HG02943 (cell line): ENCODE results near the gene KIF2A.

ENCODE experiments used
- ATAC-seq: cut with Tn5 transposase; IDR thresholded peaks from one replicate; pipeline ENCODE4 v1.9.1; 2021; ENCODE audit warnings: mild to moderate bottlenecking, low read depth, moderate library complexity; ENCODE audit not compliant: unreplicated experiment

Gene KIF2A

DNA sequence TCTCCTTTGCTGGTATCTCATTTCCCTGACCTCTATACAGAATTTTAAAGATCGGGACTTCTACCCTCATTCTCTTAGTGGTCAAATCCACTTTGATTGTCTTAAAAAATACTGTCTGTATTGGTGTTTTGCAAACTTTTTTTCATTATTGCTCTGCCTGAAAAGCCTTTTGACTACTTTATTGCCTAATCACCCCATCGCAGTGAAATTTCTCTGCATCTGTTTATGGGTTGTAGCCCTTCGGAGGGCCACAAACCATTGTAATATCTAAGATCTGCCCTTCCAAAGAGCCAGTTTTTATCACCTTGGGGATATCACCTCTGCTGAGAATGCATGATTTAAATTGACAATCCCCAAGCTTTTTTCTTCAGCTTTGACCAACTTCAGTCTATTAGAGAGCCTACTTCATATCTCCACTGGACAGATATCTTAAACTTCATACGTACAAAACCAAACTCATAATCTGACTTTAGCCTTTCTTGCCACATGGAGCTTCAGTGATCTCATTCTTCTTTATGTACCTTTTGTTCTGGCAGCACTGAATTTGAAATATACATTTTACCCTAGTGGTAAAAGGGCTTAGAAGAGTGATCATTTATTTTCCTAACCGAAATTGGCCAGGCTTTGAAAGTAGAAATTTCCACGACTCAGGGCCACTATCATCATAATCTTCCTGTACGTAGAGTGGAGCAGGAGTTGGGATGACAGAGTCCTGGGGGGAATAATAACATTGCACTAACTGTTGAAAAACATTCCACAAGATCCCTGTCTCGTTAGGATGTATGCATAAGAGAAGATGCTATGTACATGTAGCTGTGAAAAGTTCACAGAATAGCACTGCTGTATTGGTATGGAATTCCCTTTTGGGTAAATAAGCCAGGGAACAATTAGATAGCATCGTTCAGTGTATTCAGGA is 21.4 kb downstream of the KIF2A start:
- ATAC-seq = no peak

DNA sequence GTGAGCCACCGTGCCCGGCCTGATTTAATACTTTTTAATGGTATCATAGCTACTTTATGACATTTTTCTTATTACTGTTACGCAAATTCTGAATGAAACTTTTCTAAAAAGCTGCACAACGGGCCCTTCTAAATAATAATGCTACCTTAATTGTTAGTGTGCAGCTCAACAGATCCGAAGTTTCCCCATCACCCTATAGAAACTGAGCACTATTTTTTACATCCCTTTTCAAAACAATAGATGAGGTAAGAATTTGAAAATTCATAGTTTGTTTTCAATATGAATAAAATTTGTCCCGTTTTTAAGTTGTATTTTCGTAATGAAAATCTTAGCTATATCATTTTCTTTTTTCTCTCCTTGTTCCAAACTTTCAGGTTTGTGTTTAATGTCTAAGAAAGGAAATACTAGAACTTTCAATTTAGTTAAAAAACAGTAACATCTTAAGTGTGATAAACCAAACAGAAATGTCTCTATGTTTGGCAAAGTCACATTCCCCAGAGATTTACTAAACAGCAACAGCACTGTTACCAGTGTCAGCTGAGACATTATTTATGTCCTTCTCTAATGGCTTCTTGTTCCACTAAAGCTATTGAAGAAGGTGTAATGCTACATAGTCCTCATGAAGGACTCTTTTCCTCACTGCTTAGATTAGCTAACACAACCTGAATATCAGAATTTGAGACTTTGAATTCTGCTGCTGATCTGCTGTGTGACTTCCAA is 22.9 kb downstream of the KIF2A start:
- no peak for ATAC-seq

DNA sequence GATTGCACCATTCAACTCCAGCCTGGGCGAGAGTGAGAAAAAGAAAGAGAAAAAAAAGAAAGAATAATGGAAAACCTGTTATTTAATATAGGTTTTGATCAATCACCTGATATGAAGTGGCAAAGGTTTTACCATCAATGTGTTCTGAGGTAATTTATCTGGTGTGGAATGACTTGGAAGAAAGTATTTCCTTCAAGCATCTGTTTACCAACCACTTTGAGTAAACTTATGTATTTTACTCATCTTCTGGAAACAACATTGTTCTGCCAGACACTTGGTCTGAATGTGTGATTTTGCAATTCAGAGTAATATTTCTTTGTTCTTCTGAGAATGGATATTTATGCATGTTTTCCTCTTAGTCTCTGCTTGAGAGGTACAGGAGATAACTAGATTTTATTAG is 24.3 kb downstream of the KIF2A start:
- ATAC-seq = no peak

DNA sequence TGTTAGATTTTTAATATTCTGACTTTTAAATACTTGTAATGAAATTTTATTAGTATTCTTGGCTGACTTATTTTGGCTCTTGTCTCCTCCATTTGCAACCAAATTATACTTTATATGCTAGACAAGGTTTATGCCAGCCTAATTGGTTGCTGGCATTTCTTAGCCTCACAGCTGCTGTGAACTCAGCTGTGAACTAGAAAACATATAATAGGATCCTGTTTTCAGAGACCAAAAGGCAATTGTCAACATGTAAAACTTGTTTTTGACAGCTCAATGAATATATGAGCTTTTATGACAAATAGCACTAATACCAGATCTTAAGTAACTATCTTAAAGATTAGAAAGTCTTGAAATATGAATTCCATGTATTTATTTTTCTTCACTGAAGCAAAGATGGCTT is 25.9 kb downstream of the KIF2A start:
- ATAC-seq = no peak

DNA sequence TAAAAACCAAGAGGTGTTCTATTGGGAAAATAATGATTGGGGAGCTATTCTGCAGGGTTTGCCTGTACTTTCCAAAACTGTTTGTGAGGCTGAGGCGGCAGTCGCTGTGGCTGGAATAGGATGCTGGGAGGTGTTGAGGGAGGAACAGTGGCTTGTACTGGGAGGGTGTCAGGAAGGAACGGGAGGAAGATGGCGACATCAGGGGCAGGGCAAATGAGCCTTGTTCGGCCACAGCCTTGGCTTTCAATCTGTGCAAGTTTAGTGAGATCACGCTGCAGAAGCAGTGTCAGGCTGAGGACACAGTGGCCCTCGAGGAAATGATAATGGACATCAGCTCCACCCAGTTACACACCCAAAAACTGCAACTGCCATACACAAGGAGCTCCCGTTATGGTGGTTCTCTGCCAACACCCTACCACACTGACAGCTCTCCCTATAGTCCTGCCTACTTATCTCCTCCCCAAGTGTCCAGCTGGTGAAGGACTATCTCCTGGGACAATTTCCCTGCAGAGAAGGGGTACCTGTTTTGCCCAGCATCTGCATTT is 27.3 kb downstream of the KIF2A start:
- ATAC-seq = no peak

DNA sequence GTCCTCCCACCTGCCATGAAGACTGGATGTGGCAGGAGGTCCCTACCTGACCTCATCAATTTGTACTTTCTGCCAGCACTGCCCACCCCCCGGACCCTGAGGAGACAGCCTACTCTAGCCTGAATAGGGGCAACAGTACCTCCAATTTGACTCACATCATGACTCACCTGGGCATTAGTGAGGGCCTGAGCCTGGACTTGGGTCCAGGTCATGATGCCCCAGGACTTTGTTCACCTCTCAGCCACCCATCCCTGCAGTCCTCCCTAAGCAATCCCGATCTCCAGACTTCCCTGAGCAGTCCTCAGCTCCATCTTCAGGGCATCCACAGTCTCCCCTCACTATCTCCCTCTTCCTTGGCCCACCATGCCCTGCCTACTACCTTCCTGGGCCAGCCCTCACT is 28.1 kb downstream of the KIF2A start:
- no peak for ATAC-seq

DNA sequence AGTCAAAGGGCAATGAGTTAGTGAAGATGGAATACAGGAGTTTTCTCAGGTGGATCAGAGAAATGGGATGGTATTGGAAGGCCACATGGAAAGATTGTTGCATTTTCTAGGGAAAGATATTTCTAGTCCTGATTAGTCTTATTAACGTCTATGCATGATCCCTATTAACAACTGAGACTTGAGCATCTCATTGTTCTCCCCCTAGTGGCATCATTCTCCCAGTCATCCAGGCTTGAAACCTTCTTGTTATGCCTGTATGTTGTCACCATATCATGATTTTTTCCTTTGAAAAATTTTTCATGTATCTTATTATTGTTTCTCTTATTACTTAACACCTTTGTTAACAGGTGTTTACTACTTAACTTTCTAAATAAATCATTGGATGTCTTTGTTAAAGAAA is 34.4 kb downstream of the KIF2A start:
- no peak for ATAC-seq

DNA sequence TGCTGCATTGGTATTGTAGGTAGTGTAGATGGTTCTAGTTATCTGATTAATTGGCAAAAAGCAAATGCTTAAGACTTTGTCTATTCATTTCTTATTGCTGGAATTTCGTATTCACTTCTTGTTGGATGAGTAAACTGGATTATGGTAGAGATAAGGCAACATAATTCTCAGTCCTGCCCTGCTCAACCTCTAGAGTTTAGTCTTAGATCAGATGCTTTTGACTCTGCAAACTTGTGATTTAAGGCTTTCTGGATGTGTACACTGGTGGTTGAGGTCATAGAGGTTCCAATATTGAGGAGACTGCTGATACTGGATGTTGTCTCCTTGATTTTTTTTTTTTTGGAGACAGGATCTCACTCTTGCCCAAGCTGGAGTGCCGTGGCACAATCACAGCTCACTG is 35.0 kb downstream of the KIF2A start:
- no peak for ATAC-seq

DNA sequence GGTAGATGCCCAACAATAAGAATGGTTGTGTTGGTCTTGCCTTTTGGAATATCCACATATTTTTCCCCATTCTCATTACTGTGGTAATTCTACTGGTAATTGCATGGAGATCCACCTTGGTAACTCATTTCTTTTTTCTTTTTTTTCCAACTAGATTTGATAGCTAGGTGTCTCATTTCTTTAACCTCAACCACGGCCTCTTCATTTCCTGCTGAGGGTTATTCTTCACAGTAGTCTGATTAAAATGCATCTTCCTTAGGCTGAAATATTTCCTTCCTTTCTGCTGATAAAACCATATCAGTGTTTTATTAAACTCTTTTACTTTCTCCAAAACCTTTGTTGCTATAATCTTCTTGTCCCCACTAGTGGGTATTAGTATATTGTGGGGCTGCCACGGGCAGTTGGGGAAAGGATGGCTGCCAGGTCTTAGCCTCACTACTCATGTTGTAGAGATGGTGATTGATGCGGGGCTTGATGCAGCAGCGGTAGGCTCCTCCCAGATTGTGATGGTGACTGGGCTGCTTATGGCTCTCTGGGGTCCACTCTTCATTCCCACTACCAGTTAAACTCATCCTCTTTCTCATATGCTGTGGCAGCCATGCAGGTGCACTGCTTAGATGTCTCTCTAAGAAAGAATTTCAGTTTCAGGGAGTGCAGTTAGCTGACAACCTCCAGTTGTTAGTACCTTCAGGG is 35.9 kb downstream of the KIF2A start:
- ATAC-seq = peak; percentile 55

DNA sequence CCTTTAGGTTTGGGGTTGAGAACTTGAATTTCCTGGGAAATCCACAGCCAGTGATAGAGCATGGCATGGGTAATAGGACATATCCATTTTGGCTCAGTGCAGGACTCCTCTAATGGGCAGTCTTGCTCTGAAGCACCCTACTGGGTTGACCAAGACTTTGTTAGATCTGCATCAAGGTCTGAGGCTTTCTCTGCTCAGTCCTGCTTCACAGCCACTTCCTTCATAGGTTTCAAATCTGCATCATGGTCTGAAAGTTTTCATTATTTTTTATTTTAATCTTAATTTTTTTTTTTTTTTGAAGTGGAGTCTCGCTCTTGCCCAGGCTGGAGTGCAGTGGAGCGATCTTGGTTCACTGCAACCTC is 36.5 kb downstream of the KIF2A start:
- peak; percentile 38 for ATAC-seq

DNA sequence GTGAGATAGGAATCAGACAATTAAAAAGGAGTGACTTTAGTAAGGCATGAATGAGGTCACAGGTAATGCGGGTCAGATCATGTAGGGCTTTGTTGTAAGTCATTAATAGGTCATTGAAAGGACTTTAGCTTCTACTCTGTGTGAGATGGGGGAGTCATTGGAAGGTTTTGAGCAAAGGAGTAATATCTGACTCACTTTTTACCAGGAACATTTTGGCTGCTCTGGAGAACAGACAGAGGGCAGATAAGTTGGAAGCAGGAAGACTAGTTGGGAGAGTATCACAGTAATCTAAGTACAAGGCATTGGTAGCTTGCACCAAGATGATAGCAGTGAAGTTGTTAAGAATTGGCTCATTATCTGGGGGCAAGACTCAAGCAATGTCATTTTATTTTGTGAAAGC is 37.4 kb downstream of the KIF2A start:
- ATAC-seq = no peak

DNA sequence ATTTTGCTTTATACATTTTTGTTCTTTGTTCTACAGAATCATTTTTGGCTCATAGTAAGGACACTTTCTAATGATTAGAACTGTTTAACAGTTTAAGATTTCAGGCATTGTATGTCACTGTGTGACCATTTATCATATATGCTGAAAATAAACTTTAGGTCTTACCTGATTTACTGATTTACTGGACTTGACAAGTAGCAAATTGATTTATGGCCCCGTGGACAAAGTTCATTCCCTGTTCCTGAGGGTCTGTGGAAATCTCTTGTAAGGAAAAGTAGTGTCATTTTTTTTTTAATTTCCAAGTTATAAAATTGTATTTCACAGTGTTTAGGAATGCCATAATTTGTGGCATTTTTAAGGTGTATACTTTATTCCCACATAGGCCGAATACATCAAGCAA is 40.7 kb downstream of the KIF2A start:
- ATAC-seq = no peak

DNA sequence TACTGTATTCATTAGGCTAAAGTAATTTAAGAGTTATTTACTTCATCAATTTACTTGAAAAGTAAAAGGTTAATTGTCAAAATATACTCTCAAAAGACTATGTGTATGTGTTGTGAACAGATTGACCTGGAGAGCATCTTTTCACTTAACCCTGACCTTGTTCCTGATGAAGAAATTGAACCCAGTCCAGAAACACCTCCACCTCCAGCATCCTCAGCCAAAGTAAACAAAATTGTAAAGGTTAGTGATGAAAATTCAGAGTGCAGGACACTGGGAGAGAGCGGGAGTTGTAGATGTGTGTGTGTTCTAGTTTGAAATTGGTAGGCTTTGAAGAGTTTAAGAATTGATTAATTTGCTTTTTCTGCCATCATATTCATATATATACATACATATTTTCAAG is 41.9 kb downstream of the KIF2A start:
- ATAC-seq = no peak

DNA sequence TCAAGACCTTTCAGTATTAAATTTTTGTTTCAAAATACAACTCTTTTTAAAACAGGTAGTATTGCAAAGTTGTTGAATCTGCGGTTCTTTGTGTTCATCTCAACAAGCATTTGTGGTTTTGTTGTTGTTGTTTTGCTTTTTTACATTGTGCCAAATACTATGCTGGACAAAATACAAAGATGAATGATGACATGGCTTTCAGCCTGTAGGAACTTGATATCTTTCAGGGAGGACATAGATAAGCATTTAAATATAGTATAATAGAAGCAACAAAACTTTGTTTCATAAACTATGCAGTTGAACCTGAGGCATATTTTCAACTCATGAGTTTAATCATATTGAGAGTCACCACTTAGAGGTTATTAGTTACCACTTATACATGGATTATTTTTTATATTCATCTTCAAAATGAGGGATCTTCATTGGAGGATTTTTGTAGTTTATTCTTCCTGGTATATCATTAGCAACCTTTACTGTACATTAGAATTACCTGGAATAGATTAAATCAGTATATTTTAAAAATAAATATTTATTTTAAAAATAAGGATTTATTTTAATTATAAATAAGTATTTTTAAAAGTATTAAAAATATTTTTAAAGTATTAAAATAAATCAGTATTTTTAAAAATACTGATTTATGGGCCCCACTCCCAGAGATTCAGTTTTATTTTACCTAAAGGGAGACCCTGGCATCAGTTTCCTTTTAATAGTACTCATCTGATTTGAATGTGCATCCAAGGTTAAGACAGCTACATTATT is 42.9 kb downstream of the KIF2A start:
- ATAC-seq = no peak

DNA sequence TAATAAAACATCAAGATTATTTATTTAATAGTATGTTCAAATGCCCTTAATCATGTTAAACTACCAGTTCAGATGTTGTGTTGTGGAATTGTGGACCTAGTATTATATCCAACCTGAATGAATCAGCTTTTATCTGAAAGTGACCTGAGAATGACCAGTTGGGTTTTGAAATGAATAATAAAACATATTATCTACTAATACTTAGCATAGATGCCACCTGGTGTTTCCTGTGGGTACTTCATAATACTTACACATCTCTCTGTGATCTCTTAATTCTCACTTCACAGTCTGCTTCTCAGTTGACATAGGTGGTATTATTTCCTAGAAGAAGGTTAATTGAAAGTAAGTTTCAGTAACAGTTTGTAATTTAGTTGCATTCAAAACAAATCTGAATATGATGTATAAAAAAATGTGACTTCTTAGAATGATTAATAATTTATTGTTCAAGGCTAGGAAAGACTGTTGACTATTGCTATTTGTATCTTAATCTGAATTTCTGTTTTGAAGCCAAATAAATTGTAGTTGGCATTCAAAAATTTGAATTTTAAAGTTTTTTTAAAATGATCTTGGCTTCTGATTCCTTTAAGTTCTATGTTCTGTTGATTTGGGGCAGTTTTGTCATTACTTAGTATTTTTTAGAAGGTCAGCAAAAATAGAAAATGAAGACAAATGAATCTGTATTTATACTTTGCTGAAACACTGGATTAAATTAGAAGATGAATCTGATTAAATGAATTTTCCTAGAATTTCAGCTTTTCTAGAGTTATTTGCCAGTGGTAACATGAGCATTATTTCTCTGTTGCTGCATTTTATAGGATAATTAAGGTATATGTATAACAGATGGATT is 48.2 kb downstream of the KIF2A start:
- peak; percentile 93 for ATAC-seq

DNA sequence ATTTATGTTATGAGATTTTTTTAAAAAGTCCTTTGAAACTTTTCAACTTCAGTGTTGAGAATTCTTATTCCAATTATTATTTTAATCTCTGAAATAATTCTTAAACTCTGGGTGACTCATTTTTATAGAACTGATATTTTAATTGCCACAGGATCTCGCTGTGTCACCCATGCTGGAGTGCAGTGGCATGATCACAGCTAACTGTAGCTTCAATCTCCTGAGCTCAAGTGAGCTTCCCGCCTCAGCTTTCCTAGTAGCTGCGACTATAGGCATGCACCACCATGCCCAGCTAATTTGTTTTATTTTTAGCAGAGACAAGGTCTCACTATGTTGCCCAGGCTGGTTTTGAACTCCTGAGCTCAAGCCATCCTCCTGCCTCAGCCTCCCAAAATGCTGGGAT is 56.7 kb downstream of the KIF2A start:
- ATAC-seq = no peak

DNA sequence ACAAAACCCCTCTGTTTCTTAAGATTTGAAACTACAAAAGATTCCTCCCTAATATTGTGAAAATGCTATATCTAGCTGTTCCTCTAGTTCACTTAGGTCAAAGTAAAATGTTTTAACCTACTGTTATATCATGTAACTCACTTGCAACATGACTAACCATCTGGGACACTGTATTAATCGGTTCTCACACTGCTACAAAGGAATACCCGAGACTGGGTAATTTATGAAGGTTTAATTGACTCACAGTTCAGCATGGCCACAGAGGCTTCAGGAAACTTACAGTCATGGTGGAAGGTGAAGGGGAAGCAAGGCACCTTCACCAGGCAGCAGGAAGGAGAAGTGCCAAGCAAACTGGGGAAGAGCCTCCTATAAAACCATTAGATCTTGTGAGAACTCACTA is 63.0 kb downstream of the KIF2A start:
- ATAC-seq = no peak

DNA sequence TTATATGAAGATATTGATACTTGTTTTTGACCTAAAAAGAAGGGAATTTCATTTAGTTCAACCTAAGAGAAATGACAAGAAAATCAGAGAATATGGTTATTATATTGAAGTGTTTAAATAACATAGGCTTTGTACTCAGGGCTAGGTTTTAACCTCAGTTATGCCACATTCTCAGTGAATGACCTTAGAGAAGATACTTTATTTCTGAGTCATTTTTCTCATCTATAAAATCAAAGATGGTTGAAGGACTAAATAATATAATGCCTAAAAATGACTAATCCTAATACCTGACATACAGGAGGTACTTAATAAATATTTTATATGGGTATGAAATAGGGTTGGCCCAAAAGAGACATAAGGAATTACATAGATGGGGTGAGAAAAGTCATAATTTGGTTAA is 65.4 kb downstream of the KIF2A start:
- no peak for ATAC-seq

DNA sequence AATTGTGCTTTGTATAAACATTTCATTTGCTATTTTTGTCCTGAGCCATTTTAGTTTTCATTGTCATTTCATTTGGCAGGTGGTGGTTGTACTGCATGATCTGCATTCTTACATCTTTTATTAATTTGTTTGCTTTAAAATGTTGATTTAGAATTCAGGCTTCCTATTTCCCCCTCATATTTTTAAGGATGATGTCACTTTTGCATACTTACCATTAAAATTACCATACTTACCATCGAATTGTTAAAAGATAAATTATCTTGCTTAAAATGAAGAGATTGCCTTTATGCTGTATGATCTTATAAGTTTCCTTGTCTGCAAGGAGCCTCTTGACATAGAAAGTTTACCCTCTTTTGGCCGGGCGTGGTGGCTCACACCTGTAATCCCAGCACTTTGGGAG is 66.6 kb downstream of the KIF2A start:
- no peak for ATAC-seq

DNA sequence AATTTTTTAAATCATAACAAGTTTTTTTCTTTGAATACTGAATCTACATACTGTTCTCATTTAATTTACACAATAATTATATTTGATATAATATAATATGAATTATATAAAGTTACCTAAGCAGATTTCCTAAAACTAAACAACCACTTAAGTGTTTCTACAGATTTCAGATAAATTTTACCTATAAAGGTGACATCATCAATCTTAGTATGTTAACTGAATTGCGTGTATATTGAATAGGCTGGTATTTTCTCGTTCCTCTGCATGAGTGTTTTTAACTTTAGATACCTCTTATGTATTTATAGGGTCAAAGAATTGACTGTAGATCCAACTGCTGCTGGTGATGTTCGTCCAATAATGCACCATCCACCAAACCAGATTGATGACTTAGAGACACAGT is 67.4 kb downstream of the KIF2A start:
- ATAC-seq = no peak
